Measurements from ENCODE around the gene PPA1. TPM values are rescaled to one million over a fixed set of nuclear protein-coding genes. Genes with fewer than 3 reads are reported as not detected.

Gene PPA1
- polyA plus RNA-seq, 1 donor from 2014 or later: 402 TPM

DNA sequence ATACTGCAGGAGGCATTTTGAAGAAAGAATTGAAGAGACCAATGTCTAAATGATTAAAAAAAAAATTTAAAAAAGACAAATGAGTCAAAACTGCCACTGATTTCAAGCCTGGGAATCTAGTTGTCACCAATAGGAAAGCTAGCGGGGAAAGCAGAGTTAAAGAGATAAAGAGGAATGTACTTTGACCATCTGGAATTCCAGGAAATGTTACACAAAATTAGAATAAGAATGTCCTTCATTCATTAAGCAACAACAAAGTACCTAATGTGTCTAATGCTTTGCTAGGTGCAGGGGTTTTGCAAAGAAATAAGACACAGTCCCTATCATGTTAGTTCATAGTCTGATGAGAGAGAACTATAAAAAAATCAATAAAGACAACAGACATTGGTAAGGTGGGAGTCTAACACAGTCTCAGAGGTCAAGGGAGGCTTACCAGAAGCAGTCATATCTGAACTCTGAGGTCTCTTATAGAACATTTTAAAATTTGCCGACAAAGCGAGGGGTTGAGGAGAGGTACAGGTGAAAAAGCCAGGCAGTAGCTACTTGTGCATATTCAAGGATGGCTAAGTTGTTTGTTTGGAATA lies 77.9 kb downstream of the PPA1 start:
- no peak overlapping the region for H3K9ac ChIP-seq (ENCODE audit: low read length)
- H3F3A ChIP-seq (ENCODE audit: insufficient read depth, low read length, poor library complexity, severe bottlenecking): no peaks in the 10 kb centered on the region
- no peaks in the 10 kb centered on the region for H3K9me3 ChIP-seq (ENCODE audit: low read length)
- no peak overlapping the region for H2AFZ ChIP-seq (ENCODE audit: low read depth, low read length)
- no peak overlapping the region for H3K4me2 ChIP-seq (ENCODE audit: low read length)
- H4K20me1 ChIP-seq (ENCODE audit: insufficient read depth): no peaks in the 10 kb centered on the region
- no peaks in the 10 kb centered on the region for H3K27me3 ChIP-seq (ENCODE audit: insufficient read depth, low read depth, low read length)
- TF ChIP-seq, protein P1, sequence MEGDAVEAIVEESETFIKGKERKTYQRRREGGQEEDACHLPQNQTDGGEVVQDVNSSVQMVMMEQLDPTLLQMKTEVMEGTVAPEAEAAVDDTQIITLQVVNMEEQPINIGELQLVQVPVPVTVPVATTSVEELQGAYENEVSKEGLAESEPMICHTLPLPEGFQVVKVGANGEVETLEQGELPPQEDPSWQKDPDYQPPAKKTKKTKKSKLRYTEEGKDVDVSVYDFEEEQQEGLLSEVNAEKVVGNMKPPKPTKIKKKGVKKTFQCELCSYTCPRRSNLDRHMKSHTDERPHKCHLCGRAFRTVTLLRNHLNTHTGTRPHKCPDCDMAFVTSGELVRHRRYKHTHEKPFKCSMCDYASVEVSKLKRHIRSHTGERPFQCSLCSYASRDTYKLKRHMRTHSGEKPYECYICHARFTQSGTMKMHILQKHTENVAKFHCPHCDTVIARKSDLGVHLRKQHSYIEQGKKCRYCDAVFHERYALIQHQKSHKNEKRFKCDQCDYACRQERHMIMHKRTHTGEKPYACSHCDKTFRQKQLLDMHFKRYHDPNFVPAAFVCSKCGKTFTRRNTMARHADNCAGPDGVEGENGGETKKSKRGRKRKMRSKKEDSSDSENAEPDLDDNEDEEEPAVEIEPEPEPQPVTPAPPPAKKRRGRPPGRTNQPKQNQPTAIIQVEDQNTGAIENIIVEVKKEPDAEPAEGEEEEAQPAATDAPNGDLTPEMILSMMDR (IDR thresholded peaks at IDR 0.05; ENCODE audit: poor library complexity, severe bottlenecking): no peak
- TF ChIP-seq TAF1 (IDR thresholded peaks at IDR 0.05; ENCODE audit: low read depth) (no peak), POLR2AphosphoS5 (IDR thresholded peaks at IDR 0.05) (no peak), SMC3 (conservative IDR thresholded peaks at IDR 0.05; ENCODE audit: poor library complexity) (no peak), RAD21 (conservative IDR thresholded peaks at IDR 0.05) (no peak), MXI1 (conservative IDR thresholded peaks at IDR 0.05; ENCODE audit: poor library complexity, severe bottlenecking) (no peak), EZH2 (IDR thresholded peaks at IDR 0.05; ENCODE audit: borderline replicate concordance, insufficient read depth, low read length, poor library complexity, severe bottlenecking) (no peak), EP300 (conservative IDR thresholded peaks at IDR 0.05; ENCODE audit: poor library complexity, severe bottlenecking) (no peak), REST (IDR thresholded peaks at IDR 0.05; ENCODE audit: borderline replicate concordance) (no peak)
- H3K27ac ChIP-seq (ENCODE audit: low read length): no peak overlapping the region
- no peak overlapping the region for H3K4me3 ChIP-seq (ENCODE audit: low read length)
- H3K36me3 ChIP-seq (ENCODE audit: insufficient read depth, low read length): no peaks in the 10 kb centered on the region
- H3K9me2 ChIP-seq (ENCODE audit: insufficient read depth, low read length): no peaks in the 10 kb centered on the region
- H3K79me2 ChIP-seq (replicated peaks; ENCODE audit: insufficient read depth, low read length): peaks cover 10% of the 10 kb centered on the region

Small RNA genes lying within 50 kb of the gene (small RNA-seq; reads per million reads assigned to genes)
- 0 reads per million in 3 experiments for gene RPS25P9

Other genes starting within 250 kb of the PPA1 start
- gene MACROH2A2, start 180.6 kb downstream of the PPA1 start, polyA plus RNA-seq: 173 and 177 TPM in 2 replicates
- 0.42 and 0.78 TPM in 2 replicates for gene AIFM2, start 100.6 kb downstream of the PPA1 start, polyA plus RNA-seq
- 10.3 and 14.1 TPM in 2 replicates for gene TYSND1, start 86.7 kb downstream of the PPA1 start, polyA plus RNA-seq
- 107 and 118 TPM in 2 replicates for gene SAR1A, start 62.9 kb downstream of the PPA1 start, polyA plus RNA-seq
- gene NPFFR1, start 50.6 kb upstream of the PPA1 start, polyA plus RNA-seq: 0.07 TPM in 1 of 2 replicates, not detected in the other
- 24.2 and 42.2 TPM in 2 replicates for gene LRRC20, start 149.2 kb upstream of the PPA1 start, polyA plus RNA-seq
- 51.7 and 53.2 TPM in 2 replicates for gene EIF4EBP2, start 170.7 kb upstream of the PPA1 start, polyA plus RNA-seq
- 0.46 TPM in 1 of 2 replicates, not detected in the other for gene NODAL, start 208.3 kb upstream of the PPA1 start, polyA plus RNA-seq
- gene PALD1, start 245.3 kb upstream of the PPA1 start, polyA plus RNA-seq: 0.98 and 1.1 TPM in 2 replicates

All from neural cell (in vitro differentiated cells).